ENCODE data around the gene SHROOM2.
A peak's percentile ranks its signal among the peaks of the same experiment; 100 is the strongest.

SHROOM2 gene

GRCh38 chrX:9940421-9940820, 154.2 kb downstream of the SHROOM2 start:
- no peak for DNase-seq (ENCODE audit: low read depth)

DNA sequence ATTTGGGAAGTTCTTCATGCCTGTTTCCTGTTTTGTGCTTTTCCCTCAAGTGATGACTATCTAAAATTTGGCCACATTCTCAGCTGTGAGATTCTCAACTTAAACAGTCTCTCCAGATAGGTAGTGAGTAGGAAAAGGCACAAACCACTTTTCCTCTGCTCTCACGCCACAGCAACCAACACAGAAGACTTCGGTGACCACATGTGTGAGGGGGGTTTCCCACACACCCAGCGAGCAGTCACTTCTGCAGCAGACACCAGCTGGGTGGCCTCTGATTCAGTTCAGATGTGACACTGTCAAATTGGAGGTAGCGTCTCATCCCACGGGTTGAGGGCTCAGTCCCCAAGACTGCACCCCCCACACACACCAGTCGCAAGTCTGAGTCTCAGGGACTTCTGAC, 155.9 kb downstream of the SHROOM2 start:
- DNase-seq (ENCODE audit: low read depth) = peak; percentile 49

DNA sequence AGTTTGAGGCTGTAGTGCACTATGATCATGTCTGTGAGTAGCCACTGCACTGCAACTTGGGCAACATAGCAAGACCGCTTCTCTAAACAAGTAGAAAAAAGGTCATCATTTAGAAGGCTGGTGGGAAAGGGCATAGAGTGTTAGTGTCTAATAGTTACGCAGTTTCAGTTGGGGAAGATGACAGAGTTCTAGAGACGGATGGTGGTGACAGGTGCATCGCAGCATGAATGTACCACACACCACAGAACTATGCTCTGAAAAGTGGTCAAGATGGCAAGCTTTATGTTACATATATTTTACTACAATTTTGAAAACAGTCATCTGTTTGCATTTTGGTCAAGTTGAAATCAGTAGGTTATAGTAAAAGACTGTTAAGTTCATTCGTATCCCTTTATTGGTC, 157.2 kb downstream of the SHROOM2 start:
- no peak for DNase-seq (ENCODE audit: low read depth)

DNA sequence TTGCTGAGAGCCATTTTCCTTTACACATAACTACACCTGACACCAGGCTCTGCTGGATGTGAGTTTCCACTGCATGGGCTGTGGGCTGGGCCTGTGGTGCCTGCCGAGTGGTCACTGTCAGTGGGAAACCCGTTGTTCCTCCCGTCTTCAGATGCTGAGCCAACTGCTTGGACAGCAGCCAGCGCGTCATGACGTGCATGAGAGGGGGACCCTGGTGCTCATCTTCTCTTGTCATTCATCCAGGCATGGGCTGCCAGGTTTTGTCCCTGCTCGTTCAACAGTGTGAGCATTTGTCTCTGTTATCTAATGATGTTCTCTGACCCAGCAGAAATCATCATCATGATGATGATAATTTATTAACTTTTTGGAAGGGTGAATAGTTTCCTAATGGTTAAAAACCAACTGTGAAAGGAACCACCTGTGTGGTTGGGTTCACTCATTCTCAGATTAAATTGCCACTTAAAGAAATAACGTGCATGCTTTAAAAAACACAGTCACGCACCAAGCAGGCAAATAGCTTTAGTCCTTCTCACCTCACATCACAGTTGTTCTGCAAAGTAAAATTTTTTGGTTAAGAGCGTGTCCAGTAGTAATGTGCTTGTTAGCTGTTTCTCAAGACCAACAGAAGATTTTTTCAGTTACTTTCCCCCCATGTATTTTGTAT, 161.0 kb downstream of the SHROOM2 start:
- no peak for DNase-seq (ENCODE audit: low read depth)

- DNase-seq (ENCODE audit: low read depth) = no peak
Observed at GRCh38 chrX:9948406-9948805, 162.2 kb downstream of the SHROOM2 start.

DNA sequence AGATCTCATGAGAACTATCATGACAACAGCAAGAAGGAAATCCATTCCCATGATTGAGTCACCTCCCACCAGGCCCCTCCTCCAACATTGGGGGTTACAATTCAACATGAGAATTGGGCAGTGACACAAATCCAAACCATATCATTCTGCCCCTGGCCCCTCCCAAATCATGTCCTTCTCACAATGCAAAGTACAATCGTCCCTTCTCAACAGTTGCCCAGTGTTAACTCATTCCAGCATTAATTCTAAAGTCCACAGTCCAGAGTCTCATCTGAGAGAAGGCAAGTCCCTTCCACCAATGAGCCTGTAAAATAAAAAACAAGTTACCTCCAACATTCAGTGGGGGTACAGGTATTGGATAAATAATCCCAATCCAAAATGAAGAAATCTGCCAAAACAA, 166.1 kb downstream of the SHROOM2 start:
- no peak for DNase-seq (ENCODE audit: low read depth)

DNA sequence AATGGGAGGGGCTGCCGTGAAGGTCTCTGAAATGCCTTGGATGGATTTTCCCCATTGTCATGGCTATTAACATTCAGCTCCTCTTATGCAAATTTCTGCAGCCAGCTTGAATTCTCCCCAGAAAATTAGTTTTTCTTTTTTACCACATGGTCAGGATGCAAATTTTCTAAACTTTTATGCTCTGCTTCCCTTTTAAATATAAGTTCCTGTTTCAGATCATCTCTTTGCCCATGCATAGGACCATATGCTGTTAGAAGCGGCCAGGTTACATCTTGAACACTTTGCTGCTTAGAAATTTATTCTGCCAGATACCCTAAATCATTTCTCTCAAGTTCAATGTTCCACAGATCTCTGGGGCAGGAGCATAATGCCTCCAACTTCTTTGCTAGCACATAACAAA, 167.2 kb downstream of the SHROOM2 start:
- no peak for DNase-seq (ENCODE audit: low read depth)

DNA sequence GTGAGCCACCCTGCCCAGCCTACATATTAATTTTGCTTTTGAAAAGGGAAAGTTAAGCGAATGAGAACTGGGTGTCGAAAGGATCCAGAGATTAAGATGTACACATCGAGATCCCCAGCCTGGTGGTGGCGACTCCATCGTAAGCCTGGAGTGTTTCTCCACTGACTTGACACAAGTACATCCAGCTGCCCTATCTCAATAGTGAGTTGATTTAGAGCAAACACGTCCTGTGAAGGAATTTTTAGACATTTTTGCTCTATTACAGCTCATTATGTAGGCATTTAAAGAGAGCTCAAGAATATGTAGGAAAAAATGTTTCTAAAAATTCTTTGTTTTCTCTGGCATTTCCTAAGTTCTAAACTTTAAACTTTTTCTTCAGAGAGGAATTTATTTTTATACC, 169.3 kb downstream of the SHROOM2 start:
- DNase-seq (ENCODE audit: low read depth) = no peak

DNA sequence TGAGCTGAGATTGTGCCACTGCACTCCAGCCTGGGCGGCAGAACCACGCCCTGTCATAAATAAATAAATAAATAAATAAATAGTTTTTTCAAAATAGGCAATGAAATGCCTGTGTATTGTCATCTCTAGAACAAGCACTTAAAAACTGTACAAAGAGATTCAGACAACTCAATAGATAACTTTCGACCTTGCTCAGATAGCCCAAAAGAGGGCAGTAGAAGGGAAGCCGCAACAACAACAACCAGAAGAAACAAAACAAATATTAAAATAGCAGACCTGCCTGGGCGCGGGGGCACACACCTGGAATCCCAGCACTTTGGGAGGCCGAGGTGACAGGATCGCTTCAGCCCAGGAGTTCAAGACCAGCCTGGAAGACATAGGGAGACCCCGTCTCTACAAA, 171.5 kb downstream of the SHROOM2 start:
- no peak for DNase-seq (ENCODE audit: low read depth)

- DNase-seq (ENCODE audit: low read depth) = no peak
Observed at GRCh38 chrX:9958183-9958582, 172.0 kb downstream of the SHROOM2 start.

DNA sequence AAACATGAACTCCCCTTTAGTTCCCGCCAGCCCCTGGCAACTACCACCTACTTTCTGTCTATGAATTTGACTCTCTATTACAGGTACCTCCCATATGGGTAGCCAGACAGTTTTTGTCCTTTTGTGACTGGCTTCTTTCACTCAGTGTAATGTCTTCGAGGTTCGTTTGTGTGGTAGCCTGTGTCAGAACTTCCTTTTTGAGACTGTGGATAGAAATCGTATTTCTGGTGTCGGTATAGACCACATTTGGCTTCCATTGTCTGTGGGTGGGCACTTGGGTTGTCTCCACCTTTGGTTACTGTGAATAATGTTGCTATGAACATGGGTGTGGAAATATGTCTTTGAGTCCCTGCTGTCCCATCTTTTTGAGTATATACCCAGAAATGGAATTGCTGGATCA, 175.5 kb downstream of the SHROOM2 start:
- no peak for DNase-seq (ENCODE audit: low read depth)

GRCh38 chrX:9966775-9967408, 180.7 kb downstream of the SHROOM2 start, which contains the start of gene CLDN34:
Gene CLDN34, plus strand, starts transcription at chrX:9967358. Its CDS starts 0 bp downstream, at chrX:9967358.
- no peak for DNase-seq (ENCODE audit: low read depth)

GRCh38 chrX:9977635-9978034, 191.4 kb downstream of the SHROOM2 start:
- no peak for DNase-seq (ENCODE audit: low read depth)

DNA sequence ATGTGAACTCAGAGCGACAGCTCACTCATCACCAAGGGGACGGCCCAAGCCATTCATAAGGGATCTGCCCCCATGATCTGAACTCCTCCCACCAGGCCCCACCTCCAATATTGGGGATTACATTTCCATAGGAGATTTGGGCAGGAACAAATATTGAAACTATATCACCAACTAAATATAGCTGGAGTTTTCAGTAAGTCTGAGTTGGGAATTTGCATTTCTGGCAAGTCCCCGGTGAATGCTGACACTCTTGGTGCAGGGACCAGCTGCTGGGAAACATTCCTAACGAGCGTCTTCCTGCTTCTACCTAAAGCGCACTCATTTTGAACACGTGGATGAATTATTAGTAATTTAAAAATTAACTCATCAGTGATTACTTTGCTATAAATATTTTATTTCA, 194.2 kb downstream of the SHROOM2 start:
- no peak for DNase-seq (ENCODE audit: low read depth)

DNA sequence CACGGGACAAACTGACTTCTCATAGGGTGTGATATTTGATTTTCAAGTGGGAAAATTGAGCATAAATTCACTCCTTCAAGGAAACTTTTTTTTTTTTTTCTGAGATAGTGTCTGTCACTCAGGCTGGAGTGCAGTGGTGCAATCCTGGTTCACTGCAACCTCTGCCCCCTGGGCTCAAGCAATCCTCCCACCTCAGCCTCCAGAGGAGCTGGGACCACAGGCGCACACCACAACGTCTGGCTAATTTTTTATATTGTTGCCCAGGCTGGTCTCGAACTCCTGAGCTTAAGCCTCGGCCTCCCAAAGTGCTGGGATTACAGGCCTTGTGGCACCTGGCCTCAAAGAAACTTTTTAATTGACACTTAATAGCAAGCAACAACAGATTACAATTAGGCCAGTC, 194.7 kb downstream of the SHROOM2 start:
- DNase-seq (ENCODE audit: low read depth) = no peak

DNA sequence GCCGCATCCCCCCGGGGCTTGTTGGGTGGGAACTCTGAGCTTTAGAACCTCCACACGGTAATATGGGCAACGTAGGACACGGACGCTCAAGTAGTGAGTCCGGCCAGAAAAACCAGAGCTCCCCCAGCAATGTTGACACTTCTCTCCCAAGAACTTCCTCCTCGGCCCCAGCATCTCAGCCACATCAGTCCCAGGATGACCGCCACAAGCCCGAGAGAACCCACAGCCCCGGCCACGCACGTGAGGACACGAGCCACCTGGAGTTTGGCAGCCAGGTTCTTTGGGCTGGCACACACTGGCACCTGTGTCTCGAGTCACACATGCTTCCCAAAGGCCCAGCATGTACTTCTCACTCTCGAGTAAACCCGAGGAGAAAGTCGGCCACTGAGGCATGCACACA, 197.2 kb downstream of the SHROOM2 start:
- DNase-seq (ENCODE audit: low read depth) = no peak

DNA sequence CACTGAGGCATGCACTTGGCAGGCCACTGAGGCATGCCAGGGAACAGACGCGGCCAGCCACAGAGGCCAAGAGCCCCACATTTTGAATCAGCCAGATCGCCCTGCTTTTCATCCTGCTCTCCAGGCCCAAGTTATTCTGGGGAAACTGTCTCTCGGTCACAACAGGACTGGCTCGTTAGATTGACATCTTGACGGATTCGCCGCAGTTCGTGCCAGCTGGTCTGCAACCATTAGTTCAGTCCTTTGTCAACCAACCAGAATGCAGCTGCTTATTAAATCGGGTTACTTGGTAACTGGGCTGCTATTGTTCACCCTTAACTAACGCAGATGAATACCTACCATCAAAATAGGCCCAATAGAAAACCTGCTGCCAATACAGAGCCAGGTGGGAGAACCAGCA, 197.6 kb downstream of the SHROOM2 start:
- DNase-seq (ENCODE audit: low read depth) = no peak

GRCh38 chrX:9988762-9989161, 202.5 kb downstream of the SHROOM2 start:
- no peak for DNase-seq (ENCODE audit: low read depth)

DNA sequence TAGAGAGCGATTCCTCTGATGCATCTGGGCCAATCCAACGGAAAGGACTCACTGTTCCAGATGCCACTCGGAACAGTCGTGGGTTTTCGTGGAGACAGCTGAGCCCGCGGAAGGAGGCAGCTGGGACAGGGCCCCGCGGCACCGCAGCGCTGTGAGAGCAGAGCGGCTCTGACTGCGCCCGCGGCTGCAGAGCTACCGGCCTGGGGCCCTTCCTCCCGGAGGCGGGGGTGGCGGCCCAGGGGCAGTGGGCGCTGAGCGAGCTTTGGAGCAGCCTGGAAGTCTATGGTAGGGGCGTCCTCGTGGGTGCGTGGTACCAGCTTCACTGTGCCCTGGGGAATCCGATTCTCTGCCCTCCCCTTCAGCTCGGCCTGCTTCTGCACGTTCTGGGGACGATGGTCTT, 205.8 kb downstream of the SHROOM2 start:
- no peak for DNase-seq (ENCODE audit: low read depth)

DNA sequence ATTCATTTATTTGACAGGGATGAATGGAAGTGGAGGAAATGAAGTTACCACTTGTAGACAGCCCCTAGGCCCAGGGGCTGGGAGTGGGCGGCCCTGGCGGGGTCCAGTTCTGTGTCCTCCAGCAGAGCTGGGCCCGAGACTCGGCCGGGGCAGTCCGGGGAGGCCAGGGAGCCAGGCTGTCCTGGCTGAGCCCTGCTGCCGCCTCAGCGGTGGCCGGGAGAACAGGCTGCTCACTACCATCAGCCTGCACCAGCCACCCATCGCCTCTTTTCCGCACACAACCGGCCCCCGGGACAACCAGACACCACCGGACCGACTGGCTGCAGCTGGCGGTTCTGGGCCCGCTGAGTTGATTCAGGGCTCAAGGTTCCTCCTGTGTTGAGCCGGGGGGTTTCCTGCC, 206.5 kb downstream of the SHROOM2 start:
- DNase-seq (ENCODE audit: low read depth) = no peak

DNA sequence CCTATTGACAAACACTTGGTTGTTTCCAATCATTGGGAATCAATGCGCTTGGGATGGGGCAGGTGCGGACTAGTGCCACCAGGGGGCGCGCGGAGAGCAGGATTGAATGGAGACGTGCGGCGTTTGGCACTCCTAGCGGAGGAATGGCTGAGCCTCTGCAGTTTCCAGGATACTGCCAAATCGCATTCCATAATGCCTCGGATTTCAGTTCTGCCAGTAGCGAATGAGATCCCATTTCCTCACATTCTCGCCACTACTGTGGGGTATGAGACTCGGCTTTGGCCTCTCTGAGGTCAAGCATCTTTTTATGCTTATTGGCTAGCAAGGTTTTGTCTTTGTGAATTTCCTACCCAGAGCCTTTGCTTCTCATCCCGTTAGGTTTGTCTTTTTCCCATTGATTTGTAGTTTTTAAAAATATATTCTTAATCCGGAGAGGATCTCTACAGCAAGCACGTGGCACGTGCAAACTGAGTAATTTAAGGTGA, 209.7 kb downstream of the SHROOM2 start:
- peak; percentile 72 for DNase-seq (ENCODE audit: low read depth)

- DNase-seq (ENCODE audit: low read depth) = no peak
Observed at GRCh38 chrX:9997041-9997440, 210.8 kb downstream of the SHROOM2 start.

GRCh38 chrX:9997524-9997923, 211.3 kb downstream of the SHROOM2 start:
- DNase-seq (ENCODE audit: low read depth) = peak; percentile 50
